Chondrocyte (in vitro differentiated cells): ENCODE results near the gene PRSS12. TPM values are rescaled to one million over a fixed set of nuclear protein-coding genes. Genes with fewer than 3 reads are reported as not detected.

Source experiments
- DNase-seq: peaks from one replicate; pipeline ENCODE4 v3.0.0; 2021; ENCODE audit warnings: mixed read lengths, low spot score
- H3K27ac Mint-ChIP-seq: one replicate; pipeline ENCODE4 v1.8.0; 2021; ENCODE audit warnings: mild to moderate bottlenecking, moderate library complexity, mixed read lengths; ENCODE audit not compliant: unreplicated experiment
- H3K27me3 Mint-ChIP-seq: 2 replicates; pipeline ENCODE4 v1.8.0; 2021; ENCODE audit warnings: low read depth, mixed read lengths
- H3K36me3 Mint-ChIP-seq: 2 replicates; pipeline ENCODE4 v1.8.0; 2021; ENCODE audit warnings: low read depth, mixed read lengths
- H3K4me1 Mint-ChIP-seq: 2 replicates; pipeline ENCODE4 v1.8.0; 2021; ENCODE audit warnings: low read depth, mild to moderate bottlenecking, mixed read lengths
- H3K4me3 Mint-ChIP-seq: one replicate; pipeline ENCODE4 v1.8.0; 2021; ENCODE audit warnings: mild to moderate bottlenecking, moderate library complexity, mixed read lengths; ENCODE audit not compliant: unreplicated experiment
- H3K9me3 Mint-ChIP-seq: 2 replicates; pipeline ENCODE4 v1.8.0; 2021; ENCODE audit warnings: low read depth, mixed read lengths
- CTCF ChIP-seq: fragments of 200-600 bp; sonication (generic); IDR thresholded peaks from 2 replicates; pipeline ENCODE4 v1.5.0; 2021; ENCODE audit warnings: antibody characterized with exemption, mild to moderate bottlenecking, moderate library complexity
- total RNA-seq: library from RNA; stranded (reverse); gene quantifications from 3 replicates; pipeline ENCODE4 v1.2.1, GENCODE V29; 2021

PRSS12 gene
- total RNA-seq, 1 donor from 2014 or later, result 15.3 TPM

GRCh38 chr4:118326585-118326984, 26.2 kb downstream of the PRSS12 start:
- H3K4me1 Mint-ChIP-seq, result peaks cover 7% of the 10 kb centered on the region
- no peaks in the 10 kb centered on the region for H3K27me3 Mint-ChIP-seq
- no peak for TF ChIP-seq CTCF
- no peak overlapping the region for H3K4me3 Mint-ChIP-seq
- H3K27ac Mint-ChIP-seq, result no peak overlapping the region
- no peaks in the 10 kb centered on the region for H3K9me3 Mint-ChIP-seq
- no peak for DNase-seq
- no peaks in the 10 kb centered on the region for H3K36me3 Mint-ChIP-seq

- no peaks in the 10 kb centered on the region for H3K27me3 Mint-ChIP-seq
Observed at GRCh38 chr4:118325431-118325830, 27.4 kb downstream of the PRSS12 start.

GRCh38 chr4:118322831-118323502, 29.8 kb downstream of the PRSS12 start:
- DNase-seq, result no peak
- no peak for TF ChIP-seq CTCF
- Mint-ChIP-seq H3K27me3 (no peaks in the 10 kb centered on the region), H3K4me1 (peaks cover 9% of the 10 kb centered on the region), H3K27ac (no peak overlapping the region), H3K4me3 (no peak overlapping the region), H3K36me3 (no peaks in the 10 kb centered on the region), H3K9me3 (no peaks in the 10 kb centered on the region)

More at GRCh38 chr4:118325431-118325830, 27.4 kb downstream of the PRSS12 start:
- H3K9me3 Mint-ChIP-seq, result no peaks in the 10 kb centered on the region
- no peak overlapping the region for H3K27ac Mint-ChIP-seq
- no peaks in the 10 kb centered on the region for H3K36me3 Mint-ChIP-seq
- peaks cover 7% of the 10 kb centered on the region for H3K4me1 Mint-ChIP-seq
- H3K4me3 Mint-ChIP-seq, result no peak overlapping the region
- DNase-seq, result no peak
- TF ChIP-seq CTCF, result no peak

GRCh38 chr4:118318931-118319330, 33.9 kb downstream of the PRSS12 start:
- DNase-seq, result no peak
- H3K36me3 Mint-ChIP-seq, result no peaks in the 10 kb centered on the region
- TF ChIP-seq CTCF, result no peak
- H3K4me3 Mint-ChIP-seq, result no peak overlapping the region
- H3K9me3 Mint-ChIP-seq, result no peaks in the 10 kb centered on the region
- no peaks in the 10 kb centered on the region for H3K27me3 Mint-ChIP-seq
- no peak overlapping the region for H3K27ac Mint-ChIP-seq
- peaks cover 4% of the 10 kb centered on the region for H3K4me1 Mint-ChIP-seq

- H3K4me3 Mint-ChIP-seq, result no peak overlapping the region
- peaks cover 1% of the 10 kb centered on the region for H3K36me3 Mint-ChIP-seq
- no peak for DNase-seq
- H3K4me1 Mint-ChIP-seq, result peaks cover 4% of the 10 kb centered on the region
- H3K27ac Mint-ChIP-seq, result no peak overlapping the region
- H3K27me3 Mint-ChIP-seq, result no peaks in the 10 kb centered on the region
- no peaks in the 10 kb centered on the region for H3K9me3 Mint-ChIP-seq
- TF ChIP-seq CTCF, result no peak
Observed at GRCh38 chr4:118317691-118318090, 35.1 kb downstream of the PRSS12 start.
